Glutamatergic neuron (in vitro differentiated cells): ENCODE results near the gene OR3A2. TPM values are rescaled to one million over a fixed set of nuclear protein-coding genes. Genes with fewer than 3 reads are reported as not detected.
"Not testable (repeated sequence)": the region's sequence is repeated elsewhere in the genome, so short reads cannot be mapped to it uniquely, and the experiment has no call there.

ENCODE experiments used
- DNase-seq: peaks from one replicate; pipeline ENCODE4 v3.0.0; 2022
- H3K27ac Mint-ChIP-seq: one replicate; pipeline ENCODE4 v1.8.0; 2020; ENCODE audit warnings: mild to moderate bottlenecking, mixed read lengths, inconsistent platforms; ENCODE audit not compliant: unreplicated experiment
- H3K27me3 Mint-ChIP-seq: one replicate; pipeline ENCODE4 v1.8.0; 2020; ENCODE audit warnings: mild to moderate bottlenecking, moderate library complexity, mixed read lengths, inconsistent platforms; ENCODE audit not compliant: unreplicated experiment
- H3K36me3 Mint-ChIP-seq: one replicate; pipeline ENCODE4 v1.8.0; 2020; ENCODE audit warnings: mild to moderate bottlenecking, mixed read lengths, inconsistent platforms; ENCODE audit not compliant: unreplicated experiment
- H3K4me1 Mint-ChIP-seq: one replicate; pipeline ENCODE4 v1.8.0; 2020; ENCODE audit warnings: mild to moderate bottlenecking, low read depth, mixed read lengths, inconsistent platforms; ENCODE audit not compliant: unreplicated experiment
- H3K4me3 Mint-ChIP-seq: one replicate; pipeline ENCODE4 v1.8.0; 2020; ENCODE audit warnings: mild to moderate bottlenecking, mixed read lengths, inconsistent platforms; ENCODE audit not compliant: unreplicated experiment
- H3K9me3 Mint-ChIP-seq: one replicate; pipeline ENCODE4 v1.8.0; 2020; ENCODE audit warnings: mild to moderate bottlenecking, moderate library complexity, mixed read lengths, inconsistent platforms; ENCODE audit not compliant: unreplicated experiment
- total RNA-seq: library from RNA; stranded (reverse); fragmentation: NEBNext Ultra II Directional; extraction: Animal tissue kit (Norgen Biotek cat#: 25700); gene quantifications from one replicate; pipeline ENCODE4 v1.2.1, GENCODE V29; 2021; ENCODE audit not compliant: unreplicated experiment
- TF ChIP-seq, protein P1 (sequence below): fragments of 200-600 bp; sonication (generic); IDR thresholded peaks from one replicate; pipeline ENCODE4 v1.5.0; 2021; ENCODE audit not compliant: partially characterized antibody, unreplicated experiment

Gene OR3A2
- total RNA-seq, 1 donor from 2014 or later = 2.6 TPM

GRCh38 chr17:3389791-3390190 lies 3.7 kb upstream of the OR3A2 start:
- DNase-seq = no peak
- TF ChIP-seq, protein P1, sequence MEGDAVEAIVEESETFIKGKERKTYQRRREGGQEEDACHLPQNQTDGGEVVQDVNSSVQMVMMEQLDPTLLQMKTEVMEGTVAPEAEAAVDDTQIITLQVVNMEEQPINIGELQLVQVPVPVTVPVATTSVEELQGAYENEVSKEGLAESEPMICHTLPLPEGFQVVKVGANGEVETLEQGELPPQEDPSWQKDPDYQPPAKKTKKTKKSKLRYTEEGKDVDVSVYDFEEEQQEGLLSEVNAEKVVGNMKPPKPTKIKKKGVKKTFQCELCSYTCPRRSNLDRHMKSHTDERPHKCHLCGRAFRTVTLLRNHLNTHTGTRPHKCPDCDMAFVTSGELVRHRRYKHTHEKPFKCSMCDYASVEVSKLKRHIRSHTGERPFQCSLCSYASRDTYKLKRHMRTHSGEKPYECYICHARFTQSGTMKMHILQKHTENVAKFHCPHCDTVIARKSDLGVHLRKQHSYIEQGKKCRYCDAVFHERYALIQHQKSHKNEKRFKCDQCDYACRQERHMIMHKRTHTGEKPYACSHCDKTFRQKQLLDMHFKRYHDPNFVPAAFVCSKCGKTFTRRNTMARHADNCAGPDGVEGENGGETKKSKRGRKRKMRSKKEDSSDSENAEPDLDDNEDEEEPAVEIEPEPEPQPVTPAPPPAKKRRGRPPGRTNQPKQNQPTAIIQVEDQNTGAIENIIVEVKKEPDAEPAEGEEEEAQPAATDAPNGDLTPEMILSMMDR = no peak
- Mint-ChIP-seq H3K4me1 (no peaks in the 10 kb centered on the region), H3K27ac (no peak overlapping the region), H3K9me3 (peaks cover 2% of the 10 kb centered on the region), H3K27me3 (peaks cover 4% of the 10 kb centered on the region), H3K36me3 (peaks cover 5% of the 10 kb centered on the region), H3K4me3 (no peak overlapping the region)

DNA sequence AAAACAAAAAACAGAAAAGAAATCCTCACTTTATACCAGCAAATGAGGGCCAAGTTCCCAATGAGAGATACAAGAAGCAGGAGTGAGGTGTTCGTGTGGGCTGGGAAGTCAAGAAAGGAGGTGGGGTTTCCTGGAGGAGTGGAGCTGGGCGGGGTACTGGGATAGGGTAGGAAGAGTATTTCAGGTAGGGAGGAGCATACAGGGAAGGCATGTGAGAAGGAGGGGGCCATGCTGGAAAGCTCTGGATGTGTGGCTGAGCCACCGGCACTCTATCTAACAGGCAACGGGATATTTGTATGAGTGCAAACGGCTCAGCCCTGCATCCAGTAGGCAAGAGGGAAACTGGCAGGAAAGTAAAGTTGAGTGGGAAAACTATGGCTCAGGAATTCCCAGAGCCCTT lies 4.2 kb downstream of the OR3A2 start:
- H3K4me3 Mint-ChIP-seq = no peak overlapping the region
- no peaks in the 10 kb centered on the region for H3K4me1 Mint-ChIP-seq
- H3K27ac Mint-ChIP-seq = no peak overlapping the region
- peaks cover 9% of the 10 kb centered on the region for H3K27me3 Mint-ChIP-seq
- peaks cover 19% of the 10 kb centered on the region for H3K36me3 Mint-ChIP-seq
- DNase-seq = no peak
- TF ChIP-seq, protein P1 = no peak
- peaks cover 11% of the 10 kb centered on the region for H3K9me3 Mint-ChIP-seq

- H3K36me3 Mint-ChIP-seq = peaks cover 18% of the 10 kb centered on the region
- H3K9me3 Mint-ChIP-seq = peaks cover 8% of the 10 kb centered on the region
- no peak overlapping the region for H3K4me3 Mint-ChIP-seq
- no peaks in the 10 kb centered on the region for H3K4me1 Mint-ChIP-seq
- no peak for DNase-seq
- TF ChIP-seq, protein P1 = no peak
- peaks cover 2% of the 10 kb centered on the region for H3K27me3 Mint-ChIP-seq
- H3K27ac Mint-ChIP-seq = no peak overlapping the region
Observed at GRCh38 chr17:3378321-3378720, 7.8 kb downstream of the OR3A2 start.

DNA sequence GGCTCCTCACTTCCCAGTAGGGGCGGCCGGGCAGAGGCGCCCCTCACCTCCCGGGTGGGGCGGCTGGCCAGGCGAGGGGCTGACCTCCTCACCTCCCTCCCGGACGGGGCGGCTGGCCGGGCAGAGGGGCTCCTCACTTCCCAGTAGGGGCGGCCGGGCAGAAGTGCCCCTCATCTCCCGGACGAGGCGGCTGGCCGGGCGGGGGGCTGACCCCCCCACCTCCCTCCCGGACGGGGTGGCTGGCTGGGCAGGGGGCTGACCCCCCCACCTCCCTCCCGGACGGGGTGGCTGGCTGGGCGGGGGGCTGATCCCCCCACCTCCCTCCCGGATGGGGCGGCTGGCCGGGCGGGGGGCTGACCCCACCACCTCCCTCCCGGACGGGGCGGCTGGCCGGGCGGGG lies 14.9 kb downstream of the OR3A2 start:
- H3K4me3 Mint-ChIP-seq, DNase-seq, H3K9me3 Mint-ChIP-seq, H3K27ac Mint-ChIP-seq, H3K36me3 Mint-ChIP-seq, H3K4me1 Mint-ChIP-seq, H3K27me3 Mint-ChIP-seq: not testable (repeated sequence)

GRCh38 chr17:3342782-3343181 lies 43.3 kb downstream of the OR3A2 start:
- H3K27me3 Mint-ChIP-seq, H3K36me3 Mint-ChIP-seq, H3K9me3 Mint-ChIP-seq, H3K4me3 Mint-ChIP-seq, H3K27ac Mint-ChIP-seq, H3K4me1 Mint-ChIP-seq, DNase-seq: not testable (repeated sequence)

- peaks cover 11% of the 10 kb centered on the region for H3K36me3 Mint-ChIP-seq
- H3K4me1 Mint-ChIP-seq = no peaks in the 10 kb centered on the region
- no peak overlapping the region for H3K27ac Mint-ChIP-seq
- H3K27me3 Mint-ChIP-seq = peaks cover 2% of the 10 kb centered on the region
- no peak for DNase-seq
- TF ChIP-seq, protein P1 = no peak
- peaks cover 3% of the 10 kb centered on the region for H3K9me3 Mint-ChIP-seq
- no peak overlapping the region for H3K4me3 Mint-ChIP-seq
Observed at GRCh38 chr17:3335876-3336275, 50.2 kb downstream of the OR3A2 start.
